ENCODE measurements around the gene PTPN6. TPM values are rescaled to one million over a fixed set of nuclear protein-coding genes. Genes with fewer than 3 reads are reported as not detected.

Gene PTPN6
- total RNA-seq, 1 experiment from 2014 or later: 47.7 TPM

DNA sequence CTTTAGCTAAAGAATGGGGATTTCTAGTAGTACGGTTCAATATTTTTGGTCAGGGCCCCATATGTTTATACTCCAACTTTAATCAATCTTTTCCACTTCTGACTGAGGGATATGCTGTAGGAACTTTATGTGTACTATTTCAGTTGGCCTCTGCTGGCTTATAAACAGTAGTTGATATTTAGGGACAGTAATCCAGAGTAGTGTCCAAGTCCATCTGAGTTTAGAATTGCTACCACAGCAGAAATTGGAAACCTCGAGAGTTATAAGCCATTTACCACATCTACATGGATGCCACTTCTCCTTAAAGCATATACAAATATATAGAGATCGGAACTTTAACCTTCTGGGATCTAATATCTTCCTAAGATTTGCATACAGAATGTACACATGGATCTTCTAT is 55.5 kb downstream of the PTPN6 start:
- Histone ChIP-seq H3K4me1 (ENCODE audit: control insufficient read depth in 1 of 2, insufficient read depth in 2 of 2, low read length in 2 of 2) (no peaks in the 10 kb centered on the region), H3K9ac (ENCODE audit: low read length) (no peak overlapping the region), H2AFZ (ENCODE audit: low read depth, low read length, poor library complexity, severe bottlenecking) (no peak overlapping the region), H3K9me3 (ENCODE audit: control insufficient read depth in 1 of 2, insufficient read depth in 1 of 2, low read depth in 1 of 2, low read length in 2 of 2) (no peaks in the 10 kb centered on the region), H3K4me2 (ENCODE audit: low read length) (no peak overlapping the region), H4K20me1 (ENCODE audit: insufficient read depth) (no peaks in the 10 kb centered on the region), H3K79me2 (ENCODE audit: insufficient read depth, low read length) (peaks cover 20% of the 10 kb centered on the region; the same call in 1 of the 2 replicates), H3K4me3 (replicated peaks in 1 of 2; ENCODE audit: low read depth in 1 of 2, low read length in 2 of 2) (no peak overlapping the region), H3K36me3 (ENCODE audit: control insufficient read depth in 1 of 2, insufficient read depth in 2 of 2, low read length in 2 of 2) (0 out of 4 replicates have a peak, but pooled peaks cover 0 to 2% of the 10 kb centered on the region in 2 experiments), H3K27me3 (ENCODE audit: insufficient read depth, low read length) (no peaks in the 10 kb centered on the region), H3K27ac (ENCODE audit: low read depth, low read length) (no peak overlapping the region), H3K9me2 (ENCODE audit: insufficient read depth) (no peaks in the 10 kb centered on the region)
- POLR2A ChIA-PET: no interaction called here
- no TSS peak for BruUV-seq (replicated peaks)
- CTCF ChIA-PET: no interaction called here
- TF ChIP-seq FOSL1 (IDR thresholded peaks at IDR 0.05; ENCODE audit: low read depth) (no peak), RAD21 (IDR thresholded peaks at IDR 0.05; ENCODE audit: low read depth) (no peak), ZNF274 (IDR thresholded peaks at IDR 0.05; ENCODE audit: low read depth, low read length) (no peak), CBX3 (IDR thresholded peaks at IDR 0.05; ENCODE audit: low read depth) (no peak), TCF7L2 (IDR thresholded peaks at IDR 0.05; ENCODE audit: borderline replicate concordance, extremely low read depth, insufficient read depth, insufficient read length) (no peak), POLR2A (IDR thresholded peaks at IDR 0.05; ENCODE audit: borderline replicate concordance, extremely low read depth, insufficient read depth, insufficient read length) (no peak), SIN3A (IDR thresholded peaks at IDR 0.05; ENCODE audit: low read depth) (no peak), SRF (IDR thresholded peaks at IDR 0.05; ENCODE audit: low read depth) (no peak), EGR1 (IDR thresholded peaks at IDR 0.05; ENCODE audit: low read depth) (no peak), JUND (IDR thresholded peaks at IDR 0.05) (no peak), ELF1 (IDR thresholded peaks at IDR 0.05; ENCODE audit: borderline replicate concordance, low read depth) (no peak)
- TF ChIP-seq, protein P1, sequence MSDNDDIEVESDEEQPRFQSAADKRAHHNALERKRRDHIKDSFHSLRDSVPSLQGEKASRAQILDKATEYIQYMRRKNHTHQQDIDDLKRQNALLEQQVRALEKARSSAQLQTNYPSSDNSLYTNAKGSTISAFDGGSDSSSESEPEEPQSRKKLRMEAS (IDR thresholded peaks at IDR 0.05): no peak
- TF ChIP-seq, protein P2, sequence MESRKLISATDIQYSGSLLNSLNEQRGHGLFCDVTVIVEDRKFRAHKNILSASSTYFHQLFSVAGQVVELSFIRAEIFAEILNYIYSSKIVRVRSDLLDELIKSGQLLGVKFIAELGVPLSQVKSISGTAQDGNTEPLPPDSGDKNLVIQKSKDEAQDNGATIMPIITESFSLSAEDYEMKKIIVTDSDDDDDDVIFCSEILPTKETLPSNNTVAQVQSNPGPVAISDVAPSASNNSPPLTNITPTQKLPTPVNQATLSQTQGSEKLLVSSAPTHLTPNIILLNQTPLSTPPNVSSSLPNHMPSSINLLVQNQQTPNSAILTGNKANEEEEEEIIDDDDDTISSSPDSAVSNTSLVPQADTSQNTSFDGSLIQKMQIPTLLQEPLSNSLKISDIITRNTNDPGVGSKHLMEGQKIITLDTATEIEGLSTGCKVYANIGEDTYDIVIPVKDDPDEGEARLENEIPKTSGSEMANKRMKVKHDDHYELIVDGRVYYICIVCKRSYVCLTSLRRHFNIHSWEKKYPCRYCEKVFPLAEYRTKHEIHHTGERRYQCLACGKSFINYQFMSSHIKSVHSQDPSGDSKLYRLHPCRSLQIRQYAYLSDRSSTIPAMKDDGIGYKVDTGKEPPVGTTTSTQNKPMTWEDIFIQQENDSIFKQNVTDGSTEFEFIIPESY (IDR thresholded peaks at IDR 0.05; ENCODE audit: extremely low read depth, insufficient replicate concordance, low read length): no peak
- TF ChIP-seq, protein P3, sequence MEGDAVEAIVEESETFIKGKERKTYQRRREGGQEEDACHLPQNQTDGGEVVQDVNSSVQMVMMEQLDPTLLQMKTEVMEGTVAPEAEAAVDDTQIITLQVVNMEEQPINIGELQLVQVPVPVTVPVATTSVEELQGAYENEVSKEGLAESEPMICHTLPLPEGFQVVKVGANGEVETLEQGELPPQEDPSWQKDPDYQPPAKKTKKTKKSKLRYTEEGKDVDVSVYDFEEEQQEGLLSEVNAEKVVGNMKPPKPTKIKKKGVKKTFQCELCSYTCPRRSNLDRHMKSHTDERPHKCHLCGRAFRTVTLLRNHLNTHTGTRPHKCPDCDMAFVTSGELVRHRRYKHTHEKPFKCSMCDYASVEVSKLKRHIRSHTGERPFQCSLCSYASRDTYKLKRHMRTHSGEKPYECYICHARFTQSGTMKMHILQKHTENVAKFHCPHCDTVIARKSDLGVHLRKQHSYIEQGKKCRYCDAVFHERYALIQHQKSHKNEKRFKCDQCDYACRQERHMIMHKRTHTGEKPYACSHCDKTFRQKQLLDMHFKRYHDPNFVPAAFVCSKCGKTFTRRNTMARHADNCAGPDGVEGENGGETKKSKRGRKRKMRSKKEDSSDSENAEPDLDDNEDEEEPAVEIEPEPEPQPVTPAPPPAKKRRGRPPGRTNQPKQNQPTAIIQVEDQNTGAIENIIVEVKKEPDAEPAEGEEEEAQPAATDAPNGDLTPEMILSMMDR (IDR thresholded peaks at IDR 0.05 in 2 of 3, conservative IDR thresholded peaks at IDR 0.05 in 1 of 3; ENCODE audit: borderline replicate concordance in 1 of 3, insufficient read depth in 1 of 3, low read depth in 2 of 3, low read length in 2 of 3): no peak
- intact Hi-C loops (cut with micrococcal nuclease): no loop called here
- ATAC-seq (no peak), DNase-seq (ENCODE audit: low read depth, low spot score) (no peak)
- RAD21 ChIA-PET (ENCODE audit: low non-redundant PET in 1 of 2, low total read pairs in 2 of 2, uncharacterized antibody in 2 of 2, unreplicated experiment in 2 of 2): no interaction called here

Data from HCT116 (cell line).